ENCODE data around the gene ADAMTS14. TPM values are rescaled to one million over a fixed set of nuclear protein-coding genes. Genes with fewer than 3 reads are reported as not detected.

ADAMTS14 gene
- total RNA-seq, 1 donor from 2014 or later, result 0.15 TPM

DNA sequence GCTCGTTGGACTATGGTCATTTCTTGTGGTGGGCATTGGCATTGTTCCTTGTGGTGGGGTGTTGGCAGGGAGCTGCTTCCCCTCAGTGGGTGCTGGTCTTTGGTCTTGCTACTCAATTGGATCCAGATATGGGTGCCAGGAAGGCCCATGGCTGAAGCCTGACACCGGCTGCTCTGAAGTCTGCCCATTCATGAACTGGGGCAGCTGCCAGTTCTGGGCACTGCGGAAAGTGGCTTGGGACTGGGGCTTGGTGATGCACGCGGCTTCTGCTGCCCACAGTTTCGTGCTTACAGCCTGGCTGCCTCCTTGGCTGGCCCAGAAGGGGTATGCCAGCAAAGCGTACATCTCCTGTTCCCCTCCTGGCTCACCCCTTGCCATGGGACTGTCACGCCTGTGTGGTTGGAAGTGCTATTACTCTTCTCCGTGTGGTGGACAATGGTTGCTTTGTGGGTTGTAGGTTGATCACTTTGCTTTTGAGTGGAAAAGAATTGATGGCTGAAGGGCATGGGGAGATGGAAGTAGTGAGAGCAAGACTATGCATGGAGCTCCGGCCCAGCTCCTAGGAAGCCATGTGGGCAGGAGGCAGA lies 54.7 kb downstream of the ADAMTS14 start:
- ATAC-seq (no peak), DNase-seq (ENCODE audit: low spot score) (no peak)

DNA sequence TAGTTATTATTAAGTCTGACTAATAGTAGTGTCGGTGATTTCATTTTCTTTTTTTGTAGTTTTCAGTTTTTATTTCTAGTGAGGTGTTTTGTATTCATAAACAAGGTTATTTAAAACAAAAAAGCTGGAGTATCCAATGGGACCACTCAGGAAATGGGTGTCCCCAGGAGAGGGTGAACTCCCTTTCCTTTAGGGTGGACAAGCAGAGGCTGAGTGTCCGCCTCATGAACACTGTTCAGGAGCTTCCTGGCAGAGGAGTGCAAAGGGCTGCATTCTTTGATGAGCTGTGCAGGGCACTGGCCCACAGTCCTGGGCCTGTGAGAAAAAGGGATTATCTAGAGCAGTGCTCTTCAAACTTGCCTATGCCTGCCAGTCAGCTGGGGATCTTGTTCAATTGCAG lies 56.0 kb downstream of the ADAMTS14 start:
- ATAC-seq (no peak), DNase-seq (ENCODE audit: low spot score) (no peak)

DNA sequence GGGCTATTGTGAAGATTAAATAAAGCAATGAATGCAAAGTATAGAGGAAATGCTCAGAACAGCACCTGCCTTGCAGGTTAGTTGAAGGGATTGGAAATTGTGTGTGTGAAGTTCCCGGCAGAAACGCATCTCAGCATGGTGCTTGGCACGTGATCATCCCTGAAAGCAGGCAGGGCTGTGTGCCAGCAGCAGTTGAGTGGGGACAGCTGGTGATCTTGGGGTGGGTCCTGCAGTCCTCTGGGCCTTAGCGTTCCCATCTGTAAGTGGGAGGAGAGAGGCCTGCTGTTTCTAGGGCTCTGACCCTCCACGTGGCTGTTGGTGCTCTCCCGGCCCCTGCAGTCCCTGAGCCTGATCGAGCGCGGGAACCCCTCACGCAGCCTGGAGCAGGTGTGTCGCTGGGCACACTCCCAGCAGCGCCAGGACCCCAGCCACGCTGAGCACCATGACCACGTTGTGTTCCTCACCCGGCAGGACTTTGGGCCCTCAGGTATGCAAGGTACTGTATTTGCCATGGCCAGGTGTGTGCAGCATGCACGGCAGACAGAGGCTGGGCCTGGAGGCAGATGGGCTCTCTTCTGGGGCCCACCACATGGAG lies 57.6 kb downstream of the ADAMTS14 start:
- DNase-seq (ENCODE audit: low spot score), result no peak

DNA sequence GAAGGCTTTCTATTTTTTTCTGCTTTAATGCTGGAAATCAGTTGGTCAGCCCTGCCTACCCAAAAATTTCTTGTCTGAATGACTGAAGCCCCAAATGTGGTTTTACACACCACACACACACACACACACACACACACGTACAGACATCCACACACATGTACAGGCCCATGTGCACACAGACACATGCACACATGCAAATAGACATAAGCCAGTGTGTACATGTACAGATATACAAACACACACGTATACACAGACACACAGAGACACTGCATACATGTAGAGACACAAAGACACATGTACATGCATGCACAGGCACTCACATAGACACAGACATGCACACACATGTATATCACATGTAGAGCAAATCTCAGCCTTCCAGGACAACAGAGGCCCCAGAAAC lies 58.6 kb downstream of the ADAMTS14 start:
- no peak for ATAC-seq

More for the DNA sequence above, 57.6 kb downstream of the ADAMTS14 start:
- ATAC-seq, result no peak

DNA sequence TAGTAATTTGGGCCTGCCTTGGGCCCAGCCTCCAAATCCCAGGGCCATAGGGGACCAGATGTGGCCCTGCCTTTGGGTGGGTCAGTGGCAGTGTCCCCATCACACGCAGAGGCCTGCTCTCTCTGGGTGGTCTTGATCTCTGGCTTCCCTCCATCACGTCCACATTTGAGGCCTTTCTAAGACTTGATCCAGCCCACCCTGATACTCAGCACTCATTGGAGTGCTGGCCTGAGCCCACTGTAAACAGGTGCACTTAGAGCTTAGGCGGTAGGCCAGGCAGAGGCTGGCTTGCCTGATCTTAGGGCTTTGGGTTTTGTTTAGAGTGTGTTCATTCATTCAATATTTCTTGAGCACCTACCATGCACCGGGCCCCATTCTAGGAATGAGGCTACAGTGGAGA lies 60.3 kb downstream of the ADAMTS14 start:
- no peak for ATAC-seq
- no peak for DNase-seq (ENCODE audit: low spot score)

More for the DNA sequence above, 58.6 kb downstream of the ADAMTS14 start:
- DNase-seq (ENCODE audit: low spot score), result no peak

DNA sequence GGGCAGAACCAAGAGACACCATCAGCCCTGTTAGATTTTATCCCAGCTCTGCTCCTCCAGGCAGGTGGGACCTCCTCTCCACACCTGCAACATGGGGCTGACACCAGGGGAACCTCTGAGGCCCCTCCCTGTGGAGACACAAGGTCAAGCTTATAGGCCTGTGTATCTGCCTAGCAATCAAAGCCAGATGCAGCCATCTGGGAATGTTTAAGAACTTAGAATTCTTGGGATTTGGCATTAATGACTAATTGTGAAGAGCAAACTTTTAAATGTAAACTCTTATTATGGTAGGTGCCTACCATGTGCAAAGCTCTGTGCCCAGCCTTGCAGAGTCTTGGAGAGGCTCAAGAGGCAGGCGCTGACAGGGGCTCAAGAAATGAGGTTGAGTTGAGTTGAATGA lies 60.7 kb downstream of the ADAMTS14 start:
- ATAC-seq (no peak), DNase-seq (ENCODE audit: low spot score) (no peak)

DNA sequence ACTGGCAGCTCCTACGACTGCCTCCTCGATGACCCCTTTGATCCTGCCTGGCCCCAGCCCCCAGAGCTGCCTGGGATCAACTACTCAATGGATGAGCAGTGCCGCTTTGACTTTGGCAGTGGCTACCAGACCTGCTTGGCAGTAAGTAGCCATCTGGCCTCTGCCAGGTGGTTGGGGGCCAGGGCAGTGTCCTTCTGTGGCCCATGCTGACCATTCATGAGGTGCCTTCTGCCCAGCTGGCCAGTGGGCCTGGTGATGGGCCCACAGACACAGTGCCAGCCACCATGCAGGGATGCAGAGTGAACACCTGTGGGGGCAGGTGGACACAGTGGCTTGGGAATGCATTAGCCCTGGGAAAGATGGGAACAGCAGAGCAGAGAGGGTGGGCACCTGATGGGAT lies 62.9 kb downstream of the ADAMTS14 start:
- DNase-seq (ENCODE audit: low spot score), result no peak
- no peak for ATAC-seq

DNA sequence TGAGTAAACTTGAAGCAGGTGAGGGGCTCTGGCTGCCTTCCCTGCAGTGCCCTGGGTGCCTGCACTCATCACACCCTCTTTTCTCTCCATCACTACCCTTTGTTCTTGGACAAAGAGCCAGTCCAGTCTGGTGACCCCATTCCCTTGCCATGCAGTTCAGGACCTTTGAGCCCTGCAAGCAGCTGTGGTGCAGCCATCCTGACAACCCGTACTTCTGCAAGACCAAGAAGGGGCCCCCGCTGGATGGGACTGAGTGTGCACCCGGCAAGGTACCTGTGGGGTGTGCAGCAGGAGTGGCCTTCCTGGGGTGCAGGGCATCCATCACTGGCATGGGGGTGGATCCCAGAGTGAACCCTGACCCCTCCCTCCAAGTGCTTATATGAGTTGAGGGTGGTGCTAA lies 64.2 kb downstream of the ADAMTS14 start:
- ATAC-seq (peak; percentile 45), DNase-seq (ENCODE audit: low spot score) (no peak)

DNA sequence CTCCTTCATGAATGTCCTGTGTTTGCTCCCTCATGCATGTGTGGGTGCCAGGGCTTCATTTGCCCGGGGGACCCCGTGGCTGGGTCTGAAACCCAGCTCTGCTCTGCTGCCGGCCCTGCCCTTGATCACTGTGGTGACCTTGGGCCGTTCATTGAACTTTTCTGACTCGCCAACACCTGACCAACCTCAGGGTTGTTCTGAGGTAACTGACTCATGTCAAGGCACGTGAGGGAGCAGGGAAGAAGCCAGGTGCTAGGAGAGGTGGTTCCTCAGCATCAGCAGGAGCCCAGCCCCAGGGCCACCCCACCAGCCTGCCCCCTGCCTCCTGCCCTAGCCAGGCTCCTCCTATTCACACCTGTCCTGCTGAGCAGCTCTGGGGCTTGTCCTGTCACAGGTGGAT lies 64.9 kb downstream of the ADAMTS14 start:
- DNase-seq (ENCODE audit: low spot score), result no peak
- ATAC-seq, result no peak

DNA sequence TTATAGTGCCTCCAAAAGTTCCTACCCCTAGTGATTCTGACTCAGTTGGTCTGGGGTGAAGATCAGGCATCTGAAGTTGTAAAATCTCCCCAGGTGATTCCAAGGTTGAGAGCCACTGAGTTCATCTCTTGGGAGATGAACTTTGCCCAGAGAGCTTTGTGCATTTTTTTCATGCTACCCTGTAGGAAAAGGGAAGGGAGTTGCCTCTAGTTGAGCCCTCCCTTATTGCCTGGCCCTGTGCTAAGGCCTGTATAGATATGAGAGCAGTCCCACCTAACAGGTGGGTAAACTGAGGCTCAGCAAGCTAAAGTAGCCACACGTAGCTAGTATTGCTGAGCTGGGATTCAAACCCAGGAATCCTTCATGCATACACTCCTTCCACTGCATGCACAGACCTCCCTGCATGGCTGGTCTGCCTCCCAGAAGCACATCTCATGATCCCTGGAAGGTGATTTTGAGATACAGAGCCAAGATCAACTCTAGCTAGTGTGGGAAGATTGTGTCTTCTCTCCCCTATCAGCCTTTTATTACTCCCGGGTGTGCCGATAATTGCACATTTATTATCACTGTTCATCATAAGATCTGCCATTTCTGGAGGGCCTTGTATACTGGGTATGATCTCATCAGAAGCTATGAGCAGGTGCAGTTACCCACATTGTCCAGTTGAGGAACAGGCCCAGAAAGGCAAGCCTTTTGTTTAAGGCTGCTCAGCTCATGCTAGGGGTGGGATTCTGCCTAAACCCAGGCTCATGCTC lies 65.9 kb downstream of the ADAMTS14 start:
- DNase-seq (ENCODE audit: low spot score) (no peak), ATAC-seq (no peak)

DNA sequence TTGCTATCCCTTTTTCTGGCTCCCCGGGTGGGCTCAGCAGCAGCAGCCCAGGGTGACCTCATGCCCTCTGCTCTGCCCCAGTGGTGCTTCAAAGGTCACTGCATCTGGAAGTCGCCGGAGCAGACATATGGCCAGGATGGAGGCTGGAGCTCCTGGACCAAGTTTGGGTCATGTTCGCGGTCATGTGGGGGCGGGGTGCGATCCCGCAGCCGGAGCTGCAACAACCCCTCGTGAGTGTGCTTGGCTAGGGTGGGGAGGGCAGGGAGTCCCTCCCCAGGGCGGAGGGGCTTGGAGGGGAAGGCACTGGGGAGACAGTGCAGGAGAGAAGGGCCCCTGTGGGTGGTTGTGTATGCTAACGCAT lies 66.4 kb downstream of the ADAMTS14 start:
- ATAC-seq, result no peak
- DNase-seq (ENCODE audit: low spot score), result no peak

DNA sequence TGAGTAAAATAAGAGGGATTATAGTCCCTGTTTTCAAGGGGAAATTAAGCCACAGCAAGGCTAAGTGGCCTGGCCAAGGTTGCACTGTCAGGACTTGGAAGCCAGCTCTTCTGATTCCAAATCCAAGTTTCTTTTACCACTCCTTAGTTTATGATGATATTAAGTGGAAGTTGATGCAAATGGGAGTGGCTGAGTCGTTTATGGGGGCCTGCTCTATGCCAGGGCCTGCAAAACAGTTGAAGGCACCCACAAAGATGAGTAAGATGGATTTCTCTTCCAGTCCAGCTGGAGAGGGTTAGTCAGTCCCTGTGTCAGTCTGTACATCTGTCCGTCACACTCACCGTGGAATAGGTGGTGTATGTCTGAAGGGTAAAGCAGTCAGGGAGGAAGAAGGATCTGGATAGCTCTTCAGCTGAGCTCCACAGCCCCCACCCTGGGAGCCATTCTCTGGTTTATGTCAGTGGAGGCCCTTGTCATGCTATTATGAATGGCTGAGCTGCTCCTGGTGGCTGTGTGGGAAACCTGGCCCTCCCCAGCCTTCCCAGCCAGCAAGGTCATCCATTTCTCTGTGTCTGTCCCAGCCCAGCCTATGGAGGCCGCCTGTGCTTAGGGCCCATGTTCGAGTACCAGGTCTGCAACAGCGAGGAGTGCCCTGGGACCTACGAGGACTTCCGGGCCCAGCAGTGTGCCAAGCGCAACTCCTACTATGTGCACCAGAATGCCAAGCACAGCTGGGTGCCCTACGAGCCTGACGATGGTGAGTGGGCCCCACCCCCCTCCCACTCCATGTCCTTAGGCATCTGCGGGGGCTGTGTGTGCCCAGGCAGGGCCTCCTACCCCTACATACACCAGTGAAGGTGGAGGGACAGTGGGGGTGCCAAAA lies 68.3 kb downstream of the ADAMTS14 start:
- DNase-seq (ENCODE audit: low spot score) (no peak), ATAC-seq (no peak)

DNA sequence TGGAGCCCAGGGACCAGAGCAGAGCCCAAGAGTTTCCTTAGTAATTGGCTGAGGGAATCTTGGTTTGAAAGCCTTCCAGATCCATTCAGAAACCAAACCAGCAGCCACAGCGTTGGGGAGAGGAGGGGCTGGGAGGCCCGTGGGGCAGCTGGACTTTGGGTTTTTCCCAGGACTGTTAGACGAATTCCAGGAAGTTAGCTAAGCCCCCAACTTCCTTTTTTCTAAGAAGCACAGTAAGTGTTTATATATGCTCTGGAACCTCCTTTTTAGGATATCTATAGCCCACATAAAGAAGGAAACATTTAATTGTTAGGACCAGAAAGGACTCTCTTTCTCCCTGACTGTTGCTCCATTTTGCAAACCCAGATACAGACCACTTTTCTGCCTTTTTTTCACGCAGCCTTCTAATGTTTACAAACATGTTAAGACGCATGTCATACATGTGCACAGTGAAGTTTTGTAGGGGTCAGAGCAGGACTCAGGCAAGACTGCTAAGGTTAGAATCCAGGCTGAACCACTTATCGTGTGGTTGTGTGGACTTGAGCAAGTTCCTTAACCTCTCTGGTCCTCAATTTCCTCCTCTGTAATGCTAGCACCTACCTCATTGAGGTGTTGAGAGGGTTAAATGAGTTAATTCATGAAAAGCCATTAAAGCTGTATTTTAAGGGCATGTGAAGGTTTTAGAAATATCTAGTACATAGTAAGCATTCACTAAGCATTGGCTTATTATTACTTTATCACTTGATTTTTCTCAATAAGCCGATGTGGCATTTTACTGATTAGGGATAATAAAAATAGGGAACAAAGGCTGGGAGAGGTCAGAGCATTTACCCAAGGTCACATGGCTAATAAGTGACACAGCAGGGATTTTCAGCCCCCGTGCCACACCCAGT lies 70.5 kb downstream of the ADAMTS14 start:
- ATAC-seq, result peak; percentile 27

DNA sequence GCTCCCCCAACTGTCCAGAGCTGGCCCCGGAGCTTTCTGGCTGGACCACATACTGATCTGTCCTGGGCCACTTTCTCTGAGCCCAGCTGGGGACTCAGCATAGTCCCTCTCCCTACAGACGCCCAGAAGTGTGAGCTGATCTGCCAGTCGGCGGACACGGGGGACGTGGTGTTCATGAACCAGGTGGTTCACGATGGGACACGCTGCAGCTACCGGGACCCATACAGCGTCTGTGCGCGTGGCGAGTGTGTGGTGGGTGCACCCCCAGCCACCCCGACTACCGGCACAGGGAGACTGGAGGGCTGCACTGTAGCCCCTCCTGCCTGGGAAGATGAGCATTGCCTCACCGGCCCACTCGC lies 71.1 kb downstream of the ADAMTS14 start:
- ATAC-seq (no peak), DNase-seq (ENCODE audit: low spot score) (no peak)

More for the DNA sequence above, 70.5 kb downstream of the ADAMTS14 start:
- no peak for DNase-seq (ENCODE audit: low spot score)

DNA sequence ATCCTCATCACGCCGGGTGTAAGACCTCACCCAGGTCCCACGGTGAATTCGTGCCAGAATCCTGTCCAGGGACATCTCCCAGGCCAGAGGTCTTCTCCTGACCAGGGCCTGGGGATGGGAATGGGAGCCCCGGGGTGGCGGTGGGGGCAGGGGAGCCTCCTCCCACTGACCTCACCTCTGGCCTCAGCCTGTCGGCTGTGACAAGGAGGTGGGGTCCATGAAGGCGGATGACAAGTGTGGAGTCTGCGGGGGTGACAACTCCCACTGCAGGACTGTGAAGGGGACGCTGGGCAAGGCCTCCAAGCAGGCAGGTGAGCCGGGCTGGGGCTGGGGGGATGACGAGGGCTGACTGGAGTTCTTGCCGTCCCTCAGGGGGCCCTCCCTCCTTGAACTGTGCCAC lies 71.6 kb downstream of the ADAMTS14 start:
- ATAC-seq (no peak), DNase-seq (ENCODE audit: low spot score) (no peak)

DNA sequence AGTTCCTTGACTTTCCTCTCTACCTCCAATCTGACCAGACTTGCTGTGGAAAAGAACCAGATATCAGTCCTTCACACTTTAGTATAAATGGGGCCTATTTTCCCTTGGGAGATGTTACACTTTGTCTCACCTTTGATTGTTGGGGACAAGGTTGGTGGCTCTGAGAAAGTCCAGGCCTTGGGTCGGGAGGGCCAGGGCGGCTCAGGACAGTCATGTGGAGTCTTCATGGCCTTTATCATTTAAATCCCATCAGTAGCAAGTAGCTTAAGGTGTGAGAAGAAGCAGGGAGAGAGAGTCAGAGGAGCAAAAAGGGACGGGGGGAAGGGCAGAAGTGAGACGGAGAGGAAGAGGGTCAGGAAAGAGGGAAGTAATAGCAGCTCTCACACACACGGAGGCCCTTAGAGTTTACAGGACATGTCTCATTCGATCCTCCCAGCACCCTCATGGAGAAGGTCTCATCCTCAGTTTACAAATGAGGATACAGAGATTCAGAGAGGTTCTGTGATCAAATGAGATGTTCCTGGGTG lies 72.4 kb downstream of the ADAMTS14 start:
- DNase-seq (ENCODE audit: low spot score) (no peak), ATAC-seq (no peak)

DNA sequence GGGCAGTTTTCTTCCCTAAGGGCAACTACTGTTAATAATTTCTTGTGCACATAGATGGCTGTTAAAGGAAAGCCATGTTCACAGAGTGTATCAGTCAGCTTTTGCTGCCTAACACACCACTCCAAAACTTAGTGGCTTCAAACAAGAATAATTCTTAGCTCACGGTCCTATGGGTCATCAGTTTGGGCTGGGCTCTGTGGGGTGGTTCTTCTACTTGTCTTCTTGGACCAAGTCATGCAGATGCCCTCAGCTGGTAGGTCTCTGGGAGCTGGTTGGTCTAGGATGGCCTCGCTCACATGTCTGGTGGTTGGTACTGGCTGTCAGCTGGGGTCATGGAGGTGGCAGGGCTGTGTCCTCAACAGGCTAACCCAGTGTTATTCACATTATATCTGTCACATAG lies 73.2 kb downstream of the ADAMTS14 start:
- DNase-seq (ENCODE audit: low spot score), result no peak
- no peak for ATAC-seq

DNA sequence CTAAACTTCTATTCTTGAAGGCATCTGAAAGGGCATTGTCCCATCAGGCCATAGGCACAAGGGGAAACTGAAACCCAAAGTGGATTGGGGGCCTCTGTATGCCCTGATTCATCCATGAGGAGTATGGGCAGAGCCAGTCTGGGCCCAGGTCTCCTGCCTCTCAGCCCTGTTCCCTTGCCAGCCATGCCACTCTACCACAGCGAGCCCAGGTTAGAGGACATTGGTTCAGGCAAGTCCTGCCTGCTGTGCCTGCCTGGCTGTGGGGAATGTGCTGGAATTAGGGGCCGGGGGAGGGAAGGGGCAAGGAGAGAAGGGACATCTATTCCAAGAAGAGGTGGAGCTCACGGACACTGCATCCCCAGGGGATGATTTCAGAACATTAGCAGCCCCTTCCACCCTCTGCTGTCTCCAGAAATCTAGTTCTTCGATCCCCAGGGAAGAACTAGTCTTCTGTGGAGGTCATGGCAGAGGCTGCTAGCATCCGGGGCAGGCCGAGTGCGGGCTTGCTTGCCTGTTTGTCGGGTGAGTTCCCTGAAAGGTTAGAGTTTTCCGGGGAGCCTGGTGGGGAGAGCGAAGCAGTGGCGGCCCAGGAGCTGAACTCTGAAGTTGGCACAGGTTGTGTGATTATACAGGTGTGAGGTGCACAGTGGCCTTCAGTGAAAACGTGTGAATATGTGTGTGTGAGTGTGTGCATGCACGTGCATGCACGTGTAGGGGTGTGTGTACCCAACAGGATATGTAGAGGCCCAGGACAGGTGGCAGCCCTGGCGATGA lies 75.1 kb downstream of the ADAMTS14 start:
- ATAC-seq, result no peak
- DNase-seq (ENCODE audit: low spot score), result no peak

DNA sequence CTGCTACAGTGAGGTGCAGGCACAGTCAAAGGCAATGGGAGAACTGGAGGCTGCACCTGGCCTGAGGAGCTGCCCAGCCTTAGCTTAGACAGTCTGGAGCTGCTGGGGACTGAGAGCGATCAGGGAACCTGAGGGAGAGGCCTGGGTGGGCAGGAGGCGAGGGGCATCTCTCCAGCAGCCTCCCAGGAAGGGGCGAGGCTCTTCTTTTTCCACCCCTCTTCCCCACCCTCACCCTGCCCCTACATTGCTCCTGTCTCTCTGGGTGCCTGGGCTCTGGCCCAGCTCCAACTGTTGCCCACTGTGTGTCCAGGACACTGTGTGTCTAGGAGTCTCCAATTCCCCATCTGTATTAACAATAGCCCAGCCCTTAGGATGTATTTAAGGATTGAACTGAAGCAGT lies 76.0 kb downstream of the ADAMTS14 start:
- no peak for DNase-seq (ENCODE audit: low spot score)
- no peak for ATAC-seq
